DMS79 treated with DMSO at 0.1 percent for 48 hours (cell line): Measurements from ENCODE around the gene GAPT.
"Not testable (repeated sequence)": the region's sequence is repeated elsewhere in the genome, so short reads cannot be mapped to it uniquely, and the experiment has no call there.

Experiments used
- DNase-seq: peaks from one replicate; lab custom pipeline; 2025; lab: John Stamatoyannopoulos, UW

The GAPT gene

GRCh38 chr5:58503390-58504046 lies 12.3 kb downstream of the GAPT start:
- DNase-seq: no peak

- DNase-seq: no peak
Measured at GRCh38 chr5:58504766-58505165, 13.5 kb downstream of the GAPT start.

DNA sequence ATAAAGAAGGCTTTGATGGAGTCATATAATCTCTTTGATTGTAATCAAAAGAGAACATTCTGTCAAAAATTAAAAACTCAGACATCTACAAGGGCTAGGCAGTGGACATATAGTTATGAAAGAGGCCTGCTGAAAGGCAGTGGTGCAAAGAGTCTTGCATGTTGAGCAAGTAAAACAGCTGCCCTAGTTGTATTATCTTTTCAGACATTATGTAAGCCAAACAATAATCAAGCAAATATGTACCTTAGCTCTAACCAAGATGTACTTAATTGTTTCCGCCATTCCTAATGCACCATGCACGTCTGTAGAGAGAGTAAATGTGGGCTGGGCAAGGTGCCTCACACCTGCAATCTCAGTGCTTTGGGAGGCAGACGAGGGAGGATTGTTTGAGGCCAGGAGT lies 14.3 kb downstream of the GAPT start:
- DNase-seq: no peak

- no peak for DNase-seq
Measured at GRCh38 chr5:58505971-58506640, 14.9 kb downstream of the GAPT start.

DNA sequence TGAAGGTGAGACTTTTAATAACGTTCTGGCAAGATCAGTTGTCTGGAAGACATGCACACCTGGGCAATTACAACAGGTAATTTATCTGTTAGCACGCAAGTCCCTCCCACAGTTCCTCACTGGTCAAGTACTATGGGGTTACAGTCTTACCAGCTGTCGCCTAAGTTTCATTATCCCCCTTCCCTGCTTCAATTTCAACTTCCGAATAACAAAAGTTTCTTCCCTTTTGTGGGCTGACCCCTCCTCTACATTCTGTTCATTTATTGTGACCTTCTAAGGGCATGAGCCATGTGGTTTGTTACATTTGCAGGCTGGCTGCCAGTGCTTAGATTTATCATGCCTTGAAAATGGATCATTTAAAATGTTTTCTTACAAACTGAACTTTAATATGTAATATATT lies 16.5 kb downstream of the GAPT start:
- DNase-seq: no peak

DNA sequence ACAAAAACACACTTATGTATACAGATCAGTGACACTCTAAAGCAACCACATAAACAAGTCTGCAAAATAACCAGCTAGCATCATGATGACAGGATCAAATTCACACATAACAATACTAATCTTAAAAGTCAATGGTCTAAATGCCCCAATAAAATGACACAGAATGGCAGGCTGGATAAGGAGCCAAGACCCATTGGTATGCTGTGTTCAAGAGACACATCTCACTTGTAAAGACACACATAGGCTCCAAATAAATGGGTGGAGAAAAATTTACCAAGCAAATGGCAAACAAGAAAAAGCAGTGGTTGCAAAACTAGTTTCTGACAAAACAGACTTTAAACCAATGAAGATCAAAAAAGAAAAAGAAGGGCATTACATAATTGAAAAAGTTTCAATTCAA lies 26.0 kb downstream of the GAPT start:
- no peak for DNase-seq

GRCh38 chr5:58523956-58524355 lies 32.7 kb downstream of the GAPT start:
- no peak for DNase-seq

- no peak for DNase-seq
Measured at GRCh38 chr5:58524571-58524970, 33.3 kb downstream of the GAPT start.

DNA sequence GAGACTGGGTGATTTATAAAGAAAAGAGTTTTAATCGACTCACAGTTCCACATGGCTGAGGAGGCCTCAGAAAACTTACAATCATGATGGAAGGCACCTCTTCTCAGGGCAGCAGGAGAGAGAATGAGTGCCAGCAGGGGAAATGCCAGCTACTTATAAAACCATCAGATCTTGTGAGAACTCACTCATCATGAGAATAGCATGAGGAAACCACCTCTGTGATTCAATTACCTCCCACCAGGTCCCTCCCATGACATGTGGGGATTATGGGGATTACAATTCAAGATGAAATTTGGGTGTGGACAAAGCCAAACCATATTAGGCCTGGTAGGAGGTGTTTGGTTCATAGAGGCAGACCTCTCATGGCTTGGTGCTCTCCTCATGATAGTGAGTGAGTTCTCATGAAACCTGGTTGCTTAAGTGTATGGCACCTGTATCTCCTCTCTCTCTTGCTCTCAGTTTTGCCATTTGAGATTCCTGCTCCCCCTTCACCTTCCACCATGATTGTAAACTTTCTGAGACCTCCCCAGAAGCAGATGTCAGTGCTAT lies 39.8 kb downstream of the GAPT start:
- DNase-seq: no peak

GRCh38 chr5:58541935-58542334 lies 50.7 kb downstream of the GAPT start:
- not testable (repeated sequence) for DNase-seq

- DNase-seq: no peak
Measured at GRCh38 chr5:58542709-58543108, 51.5 kb downstream of the GAPT start.

DNA sequence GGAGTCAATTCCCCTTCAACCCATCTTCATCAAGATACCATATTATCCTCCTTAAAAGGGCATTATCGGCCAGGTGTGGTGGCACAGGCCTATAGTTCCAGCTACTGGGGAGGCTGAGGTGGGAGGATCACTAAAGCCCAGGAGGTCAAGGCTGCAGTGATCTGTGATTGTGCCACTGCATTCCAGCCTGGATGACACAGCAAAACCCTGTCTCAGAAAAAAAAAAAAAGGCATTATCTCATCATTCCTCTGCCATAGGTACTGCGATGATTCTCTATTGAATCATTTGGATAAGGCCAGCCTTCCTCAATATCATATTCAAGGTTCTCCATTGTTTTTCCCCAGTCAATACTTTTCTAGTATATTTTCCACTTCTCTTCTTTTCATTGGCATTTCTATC lies 52.5 kb downstream of the GAPT start:
- DNase-seq: no peak

- DNase-seq: no peak
Measured at GRCh38 chr5:58544195-58544594, 53.0 kb downstream of the GAPT start.

DNA sequence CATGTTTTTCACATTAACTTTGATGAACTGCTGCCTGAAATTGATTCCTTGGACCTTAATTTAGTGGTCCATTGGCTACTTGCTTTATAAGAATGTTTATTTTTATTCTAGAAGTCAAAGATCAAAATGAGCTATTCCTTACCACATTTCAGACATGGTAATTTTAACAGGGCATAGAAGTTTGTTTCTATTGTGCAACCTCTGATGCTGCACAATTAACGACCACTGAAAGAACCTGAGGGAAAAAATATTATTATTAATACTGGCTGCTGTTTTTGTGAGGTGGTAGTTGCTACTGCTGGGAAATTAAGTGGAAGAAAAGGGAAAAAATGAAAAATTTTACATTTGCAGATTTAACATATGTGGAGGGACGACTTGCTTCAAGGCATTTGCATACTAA lies 53.7 kb downstream of the GAPT start:
- DNase-seq: no peak

DNA sequence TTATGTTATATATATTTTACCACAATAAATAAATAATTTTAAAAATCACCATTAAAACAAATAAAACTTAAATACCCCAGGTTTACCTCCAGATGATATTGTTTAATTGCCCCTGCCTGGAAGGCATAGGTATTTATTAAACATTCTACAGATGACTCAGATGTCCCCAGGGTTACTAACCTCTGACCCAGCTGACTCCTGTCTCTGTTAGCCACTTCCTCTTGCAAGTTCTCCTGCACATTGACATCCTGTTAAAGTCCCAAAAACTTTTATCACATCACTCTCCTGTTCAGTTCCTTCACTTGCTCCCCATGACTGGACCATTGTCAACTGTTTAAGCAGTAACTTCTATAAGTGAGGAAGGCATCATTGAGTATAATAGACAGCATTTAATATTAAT lies 54.7 kb downstream of the GAPT start:
- DNase-seq: no peak
